ENCODE measurements around the gene IFT25. TPM values are rescaled to one million over a fixed set of nuclear protein-coding genes. Genes with fewer than 3 reads are reported as not detected.
A peak's percentile ranks its signal among the peaks of the same experiment; 100 is the strongest.

Gene IFT25
- total and polyA plus RNA-seq, 2 donors (not counting 1 experiment from before 2014, with no cell fraction given): 27.6 to 37.6 TPM

DNA sequence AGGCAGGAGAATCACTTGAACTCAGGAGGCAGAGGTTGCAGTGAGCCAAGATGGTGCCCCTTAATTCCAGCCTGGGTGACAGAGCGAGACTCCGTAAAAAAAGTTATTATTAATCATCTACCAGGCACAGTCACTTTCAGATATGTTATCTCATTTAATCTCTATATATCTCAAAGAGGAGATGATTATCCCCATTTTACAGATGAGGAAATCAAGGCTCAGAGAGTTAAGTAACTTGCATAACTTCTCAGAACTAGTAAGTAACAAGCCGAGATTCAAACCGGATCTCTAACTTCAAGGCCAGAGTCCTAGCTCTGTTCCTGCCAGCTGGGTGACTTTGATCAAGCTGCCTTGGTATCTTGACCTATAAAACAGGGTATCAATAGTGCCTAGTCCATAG is 34.1 kb downstream of the IFT25 start:
- H3K4me3 ChIP-seq (replicated peaks in 1 of 4; ENCODE audit: control extremely low read depth in 1 of 4, insufficient read depth in 1 of 4, low read depth in 3 of 4, low read length in 4 of 4): no peak overlapping the region
- H3K79me2 ChIP-seq (ENCODE audit: control insufficient read depth, insufficient read depth, low read length): no peaks in the 10 kb centered on the region
- TF ChIP-seq, protein P1, sequence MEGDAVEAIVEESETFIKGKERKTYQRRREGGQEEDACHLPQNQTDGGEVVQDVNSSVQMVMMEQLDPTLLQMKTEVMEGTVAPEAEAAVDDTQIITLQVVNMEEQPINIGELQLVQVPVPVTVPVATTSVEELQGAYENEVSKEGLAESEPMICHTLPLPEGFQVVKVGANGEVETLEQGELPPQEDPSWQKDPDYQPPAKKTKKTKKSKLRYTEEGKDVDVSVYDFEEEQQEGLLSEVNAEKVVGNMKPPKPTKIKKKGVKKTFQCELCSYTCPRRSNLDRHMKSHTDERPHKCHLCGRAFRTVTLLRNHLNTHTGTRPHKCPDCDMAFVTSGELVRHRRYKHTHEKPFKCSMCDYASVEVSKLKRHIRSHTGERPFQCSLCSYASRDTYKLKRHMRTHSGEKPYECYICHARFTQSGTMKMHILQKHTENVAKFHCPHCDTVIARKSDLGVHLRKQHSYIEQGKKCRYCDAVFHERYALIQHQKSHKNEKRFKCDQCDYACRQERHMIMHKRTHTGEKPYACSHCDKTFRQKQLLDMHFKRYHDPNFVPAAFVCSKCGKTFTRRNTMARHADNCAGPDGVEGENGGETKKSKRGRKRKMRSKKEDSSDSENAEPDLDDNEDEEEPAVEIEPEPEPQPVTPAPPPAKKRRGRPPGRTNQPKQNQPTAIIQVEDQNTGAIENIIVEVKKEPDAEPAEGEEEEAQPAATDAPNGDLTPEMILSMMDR (conservative IDR thresholded peaks at IDR 0.05 in 1 of 2, IDR thresholded peaks at IDR 0.05 in 1 of 2; ENCODE audit: low read depth in 1 of 2, low read length in 2 of 2): no peak
- TF ChIP-seq EZH2 (IDR thresholded peaks at IDR 0.05; ENCODE audit: low read length, missing control alignments): no peak
- H3K9ac ChIP-seq (ENCODE audit: insufficient read depth, low read length): no peak overlapping the region
- no peak for DNase-seq (ENCODE audit: low read depth in 2 of 2)
- H4K20me1 ChIP-seq (ENCODE audit: control insufficient read depth, extremely low read depth, insufficient read depth, low read length): no peaks in the 10 kb centered on the region
- peaks cover 4% of the 10 kb centered on the region for H3K4me1 ChIP-seq (ENCODE audit: control insufficient read depth, extremely low read depth, insufficient read depth, low read length)
- no peaks in the 10 kb centered on the region for H3K36me3 ChIP-seq (ENCODE audit: control insufficient read depth, insufficient read depth, low read length)
- no peak overlapping the region for H2AFZ ChIP-seq (ENCODE audit: low read length)
- no peak overlapping the region for H3K27ac ChIP-seq (ENCODE audit: insufficient read depth, low read length)
- no peak overlapping the region for H3K4me2 ChIP-seq (ENCODE audit: extremely low read depth, insufficient read depth, low read length)
- no peaks in the 10 kb centered on the region for H3K9me3 ChIP-seq (ENCODE audit: control insufficient read depth, insufficient read depth, low read depth, low read length)
- no peaks in the 10 kb centered on the region for H3K27me3 ChIP-seq (ENCODE audit: control insufficient read depth, insufficient read depth, low read length)

DNA sequence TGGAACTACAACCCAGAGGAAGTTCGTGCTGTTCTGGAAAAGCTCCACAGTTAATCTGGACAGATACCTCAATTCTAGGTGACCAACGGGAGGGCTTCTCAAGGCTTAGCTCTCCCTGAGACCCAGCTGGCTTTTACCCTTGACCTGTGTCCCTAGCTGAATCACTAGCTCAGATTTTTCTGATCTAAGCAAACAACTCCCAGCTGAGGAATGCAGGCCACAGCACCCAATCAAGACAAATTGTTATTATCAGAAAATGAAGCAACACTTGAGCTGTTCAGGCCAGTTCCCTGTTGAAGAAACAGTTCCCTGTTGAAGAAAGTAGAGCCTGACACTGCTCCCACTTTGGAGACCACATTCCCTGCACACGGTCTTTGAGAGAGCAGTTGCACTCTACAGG is 35.6 kb downstream of the IFT25 start:
- TF ChIP-seq, protein P1 (conservative IDR thresholded peaks at IDR 0.05 in 1 of 2, IDR thresholded peaks at IDR 0.05 in 1 of 2; ENCODE audit: low read depth in 1 of 2, low read length in 2 of 2): no peak
- TF ChIP-seq EZH2 (IDR thresholded peaks at IDR 0.05; ENCODE audit: low read length, missing control alignments): no peak
- Histone ChIP-seq H4K20me1 (ENCODE audit: control insufficient read depth, extremely low read depth, insufficient read depth, low read length) (no peaks in the 10 kb centered on the region), H3K79me2 (ENCODE audit: control insufficient read depth, insufficient read depth, low read length) (no peaks in the 10 kb centered on the region), H3K27ac (ENCODE audit: insufficient read depth, low read length) (no peak overlapping the region), H3K27me3 (ENCODE audit: control insufficient read depth, insufficient read depth, low read length) (no peaks in the 10 kb centered on the region), H3K36me3 (ENCODE audit: control insufficient read depth, insufficient read depth, low read length) (peaks cover 2% of the 10 kb centered on the region), H3K4me1 (ENCODE audit: control insufficient read depth, extremely low read depth, insufficient read depth, low read length) (peaks cover 4% of the 10 kb centered on the region), H3K4me2 (ENCODE audit: extremely low read depth, insufficient read depth, low read length) (no peak overlapping the region), H2AFZ (ENCODE audit: low read length) (no peak overlapping the region), H3K9ac (ENCODE audit: insufficient read depth, low read length) (no peak overlapping the region), H3K9me3 (ENCODE audit: control insufficient read depth, insufficient read depth, low read depth, low read length) (no peaks in the 10 kb centered on the region), H3K4me3 (replicated peaks in 1 of 4; ENCODE audit: control extremely low read depth in 1 of 4, insufficient read depth in 1 of 4, low read depth in 3 of 4, low read length in 4 of 4) (no peak overlapping the region)
- DNase-seq (ENCODE audit: low read depth in 2 of 2): peak; percentile 9 to 34

DNA sequence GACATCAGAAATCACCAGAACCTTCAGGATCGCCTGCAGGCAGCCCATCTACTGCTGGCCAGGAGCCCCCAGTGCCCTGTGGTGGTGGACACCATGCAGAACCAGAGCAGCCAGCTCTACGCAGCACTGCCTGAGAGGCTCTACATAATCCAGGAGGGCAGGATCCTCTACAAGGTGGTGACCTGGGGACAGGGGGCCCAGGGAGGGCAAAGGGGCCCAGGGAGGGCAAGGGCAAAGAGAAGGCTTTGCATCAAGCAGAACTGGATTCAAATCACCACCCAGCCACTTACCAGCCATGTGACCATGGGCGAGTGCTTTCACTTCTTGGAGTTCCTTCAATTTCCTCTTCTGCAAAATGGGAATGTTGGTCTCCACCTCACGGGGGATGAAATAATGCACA is 39.4 kb downstream of the IFT25 start:
- no peak overlapping the region for H3K4me3 ChIP-seq (replicated peaks in 1 of 4; ENCODE audit: control extremely low read depth in 1 of 4, insufficient read depth in 1 of 4, low read depth in 3 of 4, low read length in 4 of 4)
- DNase-seq (ENCODE audit: low read depth in 2 of 2): no peak
- TF ChIP-seq EZH2 (IDR thresholded peaks at IDR 0.05; ENCODE audit: low read length, missing control alignments): no peak

More for the DNA sequence above, 39.4 kb downstream of the IFT25 start:
- Histone ChIP-seq H3K27me3 (ENCODE audit: control insufficient read depth, insufficient read depth, low read length) (no peaks in the 10 kb centered on the region), H3K4me2 (ENCODE audit: extremely low read depth, insufficient read depth, low read length) (no peak overlapping the region), H3K27ac (ENCODE audit: insufficient read depth, low read length) (no peak overlapping the region), H3K9me3 (ENCODE audit: control insufficient read depth, insufficient read depth, low read depth, low read length) (no peaks in the 10 kb centered on the region), H4K20me1 (ENCODE audit: control insufficient read depth, extremely low read depth, insufficient read depth, low read length) (no peaks in the 10 kb centered on the region), H3K4me1 (ENCODE audit: control insufficient read depth, extremely low read depth, insufficient read depth, low read length) (peaks cover 4% of the 10 kb centered on the region), H3K9ac (ENCODE audit: insufficient read depth, low read length) (no peak overlapping the region), H2AFZ (ENCODE audit: low read length) (no peak overlapping the region), H3K79me2 (ENCODE audit: control insufficient read depth, insufficient read depth, low read length) (no peaks in the 10 kb centered on the region), H3K36me3 (ENCODE audit: control insufficient read depth, insufficient read depth, low read length) (peaks cover 2% of the 10 kb centered on the region)
